UCSD-AML1 (cell line): ENCODE data around the gene DLGAP4.

Experiments used
- DNase-seq: peaks from one replicate; lab custom pipeline; 2025; ENCODE audit not compliant: unreplicated experiment; lab: John Stamatoyannopoulos, UW

DLGAP4 gene

DNA sequence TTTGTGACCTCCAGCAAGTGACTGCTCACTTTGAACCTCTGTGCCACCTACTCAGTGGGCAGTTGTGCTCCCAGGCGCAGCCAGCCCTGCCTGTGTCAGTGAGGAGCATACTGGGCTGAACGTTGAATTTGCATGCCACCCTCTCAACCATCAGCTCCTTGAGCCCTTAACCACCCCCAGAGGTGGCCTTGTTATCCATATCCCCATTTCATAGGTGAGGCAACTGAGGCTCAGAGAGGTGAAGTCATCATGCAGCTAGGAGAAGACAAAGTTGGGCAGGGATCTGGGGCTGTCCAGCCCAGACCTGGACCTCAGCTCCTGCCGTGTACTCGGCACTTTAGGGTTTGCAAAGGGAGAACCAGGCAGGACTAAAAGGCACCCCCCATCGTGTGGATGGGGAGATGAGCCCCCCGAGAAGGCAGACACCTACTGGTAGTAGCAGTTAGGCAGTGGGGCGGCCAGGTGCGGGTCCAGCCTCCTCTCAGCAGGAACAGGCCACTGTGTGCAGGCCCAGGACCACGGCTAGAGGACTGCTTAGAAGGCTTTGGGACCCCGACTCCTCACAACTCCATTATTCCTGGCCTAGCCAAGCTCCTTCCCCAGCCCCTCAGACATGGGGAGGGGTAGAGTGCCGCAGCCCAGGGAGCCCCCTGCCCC is 134.4 kb downstream of the DLGAP4 start:
- DNase-seq, result no peak

DNA sequence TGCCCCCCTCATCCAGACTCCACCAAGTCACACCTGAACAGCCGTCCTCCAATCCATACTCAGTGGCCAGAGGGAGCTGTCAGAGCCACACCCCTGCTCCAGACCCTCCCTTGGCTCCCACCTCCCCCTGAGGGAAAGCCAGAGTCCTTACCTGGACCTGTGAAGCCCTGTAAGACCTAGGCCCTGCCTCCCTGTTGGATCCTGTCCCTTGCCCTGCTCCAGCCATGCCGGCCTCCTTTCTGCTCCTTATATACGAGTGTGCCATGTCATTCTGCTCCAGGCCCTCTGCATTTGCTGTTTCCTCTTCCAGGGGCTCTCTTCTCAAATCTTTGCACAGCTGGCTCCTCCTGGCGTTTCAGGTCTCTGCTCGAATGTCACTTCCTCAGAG is 134.9 kb downstream of the DLGAP4 start:
- DNase-seq, result no peak

DNA sequence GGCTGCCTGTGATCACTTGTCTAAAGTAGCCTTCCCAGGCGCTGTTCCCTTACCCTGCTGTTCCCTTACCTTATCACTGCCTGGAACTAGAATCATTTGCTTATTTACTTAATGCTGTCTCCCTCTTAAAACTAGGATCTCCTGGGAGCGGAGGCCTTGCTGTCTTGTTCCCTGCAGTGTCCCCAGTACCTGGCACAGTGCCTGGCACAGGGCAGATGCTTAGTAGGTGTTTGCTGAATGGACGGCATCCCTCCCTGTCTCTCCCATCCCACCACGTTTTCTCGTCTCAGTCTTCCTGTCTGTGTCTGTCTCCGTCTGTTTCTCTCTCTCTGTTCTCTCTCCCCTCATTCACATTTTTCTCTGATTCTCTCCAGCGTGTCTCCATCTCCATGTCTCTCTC is 135.3 kb downstream of the DLGAP4 start:
- DNase-seq, result no peak

DNA sequence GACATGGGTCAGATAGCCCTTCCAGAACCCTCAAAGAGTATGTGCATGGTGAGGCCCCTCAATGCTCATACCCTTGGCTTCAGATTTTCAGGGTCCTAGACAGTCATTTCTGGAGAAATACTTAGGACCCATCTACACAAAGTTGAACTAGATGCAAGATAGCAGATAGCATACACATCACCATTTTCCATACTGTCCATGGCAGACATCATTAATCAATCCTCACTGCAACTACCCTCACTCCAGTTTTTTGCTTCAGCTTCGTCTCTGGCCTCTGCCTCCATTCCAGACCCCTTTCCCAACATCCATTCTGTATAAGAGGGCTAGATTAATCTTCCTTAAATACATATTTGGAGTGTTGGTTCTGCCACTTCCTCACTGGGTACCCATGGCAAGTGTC is 139.7 kb downstream of the DLGAP4 start:
- no peak for DNase-seq

DNA sequence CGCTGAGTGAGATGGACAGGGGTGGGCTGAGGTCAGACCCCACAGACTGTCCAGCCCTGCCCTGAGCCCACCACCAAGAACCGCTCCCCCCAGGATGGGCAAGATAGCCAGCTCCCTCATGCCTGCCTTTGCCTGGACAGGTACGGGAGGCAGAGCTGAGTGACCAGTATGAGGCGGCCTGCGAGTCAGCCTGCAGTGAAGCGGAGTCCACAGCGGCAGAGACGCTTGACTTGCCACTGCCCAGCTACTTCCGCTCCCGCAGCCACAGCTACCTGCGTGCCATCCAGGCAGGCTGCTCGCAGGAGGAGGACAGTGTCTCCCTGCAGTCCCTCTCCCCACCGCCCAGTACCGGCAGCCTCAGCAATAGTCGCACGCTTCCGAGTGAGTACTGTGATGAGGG is 140.4 kb downstream of the DLGAP4 start:
- DNase-seq, result no peak

DNA sequence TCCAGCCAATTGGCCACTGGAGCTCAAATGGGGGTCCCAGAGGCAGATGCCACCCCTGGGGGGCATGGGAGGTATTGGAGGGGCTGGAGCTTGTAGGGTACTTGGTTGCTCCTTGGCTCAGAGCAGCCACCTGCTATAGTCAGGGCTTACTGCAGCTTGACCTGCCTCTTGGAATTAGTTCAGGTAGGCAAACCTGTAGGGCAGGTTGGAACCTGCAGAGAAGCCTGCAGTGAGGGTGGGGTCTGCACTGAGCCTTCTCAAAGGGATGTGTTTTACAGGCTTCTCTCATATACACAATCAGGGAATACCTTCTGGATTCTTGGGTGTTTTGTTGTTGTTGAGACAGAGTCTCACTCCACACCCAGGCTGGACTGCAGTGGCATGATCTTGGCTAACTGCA is 141.0 kb downstream of the DLGAP4 start:
- no peak for DNase-seq

DNA sequence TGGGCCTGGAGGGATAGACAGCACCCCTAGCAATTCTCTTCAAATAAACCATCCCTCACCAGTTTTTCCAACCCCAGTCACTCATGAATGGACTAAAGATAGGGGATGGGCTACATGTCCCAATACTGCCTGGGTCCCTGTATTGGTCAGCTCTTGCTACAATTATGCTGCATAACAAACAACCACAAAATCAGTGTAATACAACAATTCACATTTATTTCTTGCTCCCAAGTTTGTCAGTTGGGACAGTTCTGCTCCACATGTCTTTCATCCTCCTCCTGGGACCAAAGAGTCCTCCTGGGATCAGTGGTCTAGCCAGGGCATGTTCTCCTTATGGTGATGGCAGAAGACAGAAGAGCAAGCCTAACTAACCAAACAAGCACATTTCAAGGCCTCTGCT is 143.5 kb downstream of the DLGAP4 start:
- no peak for DNase-seq

DNA sequence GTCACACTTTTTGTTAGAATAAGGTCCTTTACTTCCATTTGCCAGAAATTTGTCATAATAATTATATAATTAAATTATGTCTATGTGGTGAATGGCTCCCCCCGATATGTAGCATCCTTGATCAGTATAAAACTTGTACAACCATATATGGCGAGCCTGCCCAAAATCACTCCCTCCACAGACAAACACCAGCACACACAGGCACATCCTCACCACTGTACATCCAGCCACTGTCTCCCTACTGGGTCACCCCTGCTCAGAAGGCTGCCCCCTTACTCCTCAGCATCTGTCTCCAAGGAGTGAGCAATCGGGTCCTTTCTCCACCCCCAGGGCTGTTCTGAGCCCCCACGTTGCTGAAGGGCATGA is 148.2 kb downstream of the DLGAP4 start:
- DNase-seq, result no peak

DNA sequence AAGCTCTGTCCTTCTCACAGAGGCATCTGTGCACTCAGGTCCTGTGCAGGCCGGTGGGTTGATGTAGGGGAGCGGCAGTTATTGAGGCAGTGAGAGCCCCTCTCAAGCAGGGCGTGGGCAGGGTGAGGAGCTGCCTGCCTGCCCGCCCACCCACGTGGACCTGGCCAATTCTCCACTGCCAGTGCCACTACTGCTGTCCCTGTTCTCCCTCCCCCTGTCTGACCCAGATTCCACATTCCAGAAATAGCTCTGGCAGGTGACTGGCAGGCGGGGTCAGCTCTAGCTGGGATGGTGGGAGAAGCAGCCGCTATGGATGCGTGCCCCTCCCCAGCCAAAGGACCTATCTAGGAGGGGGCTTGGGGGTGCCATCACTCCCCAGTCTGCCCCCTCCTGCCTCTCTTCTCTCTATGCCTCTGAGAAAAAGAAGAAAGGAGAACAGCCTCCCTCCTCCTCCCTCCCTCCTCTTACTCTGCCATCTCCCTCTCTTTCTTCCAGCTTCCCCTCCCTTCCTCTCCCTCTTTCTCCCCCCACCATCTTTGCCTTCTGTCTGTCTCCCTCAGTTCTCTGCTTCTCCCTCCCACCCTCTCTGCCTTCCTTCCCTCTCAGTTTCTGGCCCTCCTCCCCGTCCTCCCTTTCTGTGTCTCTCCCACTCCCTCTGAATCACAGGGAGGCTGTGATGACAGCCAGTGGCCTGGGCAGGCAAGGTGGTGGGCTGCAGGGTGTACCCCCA is 148.7 kb downstream of the DLGAP4 start:
- no peak for DNase-seq

DNA sequence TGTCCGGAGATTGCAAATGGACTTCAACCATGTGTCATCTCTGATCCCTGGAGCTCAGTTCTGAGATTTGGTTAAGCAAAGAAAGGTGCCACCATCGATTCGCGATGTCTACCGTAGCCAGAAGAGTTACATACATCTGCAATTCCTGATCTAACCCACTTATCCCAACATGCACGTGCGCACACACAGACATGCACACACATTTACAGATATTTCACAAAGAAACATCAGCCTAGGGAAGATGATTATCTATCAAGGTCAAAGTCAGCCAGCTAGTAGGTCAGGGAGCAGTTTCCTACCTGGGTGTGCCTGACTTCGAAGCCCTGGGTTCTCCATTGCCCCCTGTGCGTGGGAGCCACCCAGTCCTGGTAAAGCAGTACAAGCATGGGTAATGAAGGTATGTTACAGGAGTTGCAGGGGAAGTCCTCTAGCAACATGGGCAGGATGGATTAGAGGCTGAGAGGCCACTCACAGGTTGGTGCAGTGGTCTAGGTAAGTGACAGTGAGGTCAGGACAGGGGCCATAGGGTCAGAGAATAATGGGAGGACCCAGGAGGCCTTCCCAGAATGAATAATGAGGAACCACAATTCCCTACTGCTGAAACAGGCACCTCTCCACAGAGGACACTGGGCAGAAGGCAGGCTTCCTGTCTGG is 150.0 kb downstream of the DLGAP4 start:
- no peak for DNase-seq

DNA sequence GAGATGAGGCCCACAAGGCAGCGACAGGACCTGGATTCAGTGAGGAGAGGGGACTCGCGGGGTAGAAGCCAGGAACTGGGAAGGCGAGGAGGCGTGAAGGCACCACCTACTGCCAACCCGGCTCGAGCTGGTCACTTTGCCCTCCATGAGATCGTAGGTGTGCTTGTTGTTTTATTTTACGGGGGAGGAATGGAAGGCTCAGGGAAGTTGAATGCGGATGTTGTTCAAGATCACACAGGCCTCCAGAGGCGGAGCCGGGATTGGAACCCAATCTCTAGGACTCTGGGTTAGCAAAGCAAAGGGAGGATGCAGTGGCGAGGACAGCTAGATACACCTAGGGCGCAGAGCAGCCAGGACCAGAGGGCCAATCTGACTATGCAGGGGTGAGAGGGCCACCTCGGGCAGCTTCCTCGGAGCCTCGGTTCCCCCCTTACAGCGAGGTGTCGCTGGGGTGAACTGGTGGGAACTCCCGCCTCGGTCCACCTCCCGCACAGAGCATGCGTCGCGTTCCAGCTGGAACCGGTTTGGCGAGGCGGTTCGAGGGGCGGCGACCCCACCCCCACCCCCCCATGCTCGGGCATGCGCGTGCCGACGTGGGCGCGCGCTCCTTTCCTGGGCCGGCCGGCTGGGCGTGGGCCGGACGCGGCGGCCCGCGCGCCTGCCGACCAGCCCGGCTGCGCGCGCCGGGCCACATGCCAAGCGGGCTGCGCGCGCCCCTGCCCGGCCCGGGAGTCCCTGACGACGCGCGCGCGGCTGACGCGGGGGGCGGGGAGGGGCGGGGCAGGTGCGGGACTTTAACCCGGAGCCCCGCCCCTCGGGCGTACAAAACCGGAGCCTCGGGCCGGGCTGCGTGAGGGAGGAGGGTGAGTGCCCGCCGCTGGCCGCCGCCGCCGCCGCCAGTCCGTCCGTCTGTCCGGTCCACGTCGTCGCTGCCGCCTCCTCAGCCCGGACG is 154.8 kb downstream of the DLGAP4 start:
- peak; percentile 93 for DNase-seq

DNA sequence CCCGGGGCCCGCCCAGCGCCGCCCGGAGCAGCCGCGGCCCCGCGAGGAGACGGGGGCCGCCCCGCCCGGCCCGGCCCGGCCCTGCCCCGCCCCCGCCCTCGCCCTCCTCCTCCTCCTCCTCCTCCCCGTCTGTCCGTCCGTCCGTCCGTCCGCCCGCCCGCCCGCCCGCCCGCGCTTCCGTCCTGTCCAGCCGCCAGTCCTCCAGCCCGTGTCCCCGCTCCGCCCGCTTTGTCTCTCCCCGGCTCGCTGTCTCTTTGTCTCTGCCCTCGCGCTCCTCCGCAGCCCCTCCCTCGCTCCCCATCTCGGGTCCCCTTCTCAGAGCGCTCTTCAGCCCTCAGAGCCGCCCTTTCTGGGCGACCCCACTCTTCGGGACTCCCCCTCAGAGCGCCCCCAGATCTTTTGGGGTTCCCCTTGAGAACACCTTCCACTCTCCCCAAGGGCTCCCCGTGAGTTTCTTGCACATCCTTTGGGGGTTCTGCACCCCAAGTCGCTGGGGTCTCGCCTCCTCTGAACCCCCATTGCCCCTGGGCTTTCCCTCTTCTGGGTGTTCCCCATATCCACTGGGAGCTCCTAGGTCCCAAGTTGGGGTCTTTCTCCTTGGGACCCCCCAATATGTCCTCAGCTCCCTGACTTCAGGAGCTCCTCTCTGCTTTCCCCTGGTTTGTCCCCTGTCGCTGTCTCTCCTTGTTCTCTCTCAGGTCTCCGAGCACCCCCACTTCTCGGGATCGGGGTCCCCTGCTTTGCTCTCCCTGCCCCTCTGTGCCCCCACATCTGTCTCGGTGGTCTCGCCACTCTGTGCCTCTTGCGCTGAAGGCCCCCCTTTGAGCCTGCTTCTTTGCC is 155.7 kb downstream of the DLGAP4 start:
- peak; percentile 56 for DNase-seq

DNA sequence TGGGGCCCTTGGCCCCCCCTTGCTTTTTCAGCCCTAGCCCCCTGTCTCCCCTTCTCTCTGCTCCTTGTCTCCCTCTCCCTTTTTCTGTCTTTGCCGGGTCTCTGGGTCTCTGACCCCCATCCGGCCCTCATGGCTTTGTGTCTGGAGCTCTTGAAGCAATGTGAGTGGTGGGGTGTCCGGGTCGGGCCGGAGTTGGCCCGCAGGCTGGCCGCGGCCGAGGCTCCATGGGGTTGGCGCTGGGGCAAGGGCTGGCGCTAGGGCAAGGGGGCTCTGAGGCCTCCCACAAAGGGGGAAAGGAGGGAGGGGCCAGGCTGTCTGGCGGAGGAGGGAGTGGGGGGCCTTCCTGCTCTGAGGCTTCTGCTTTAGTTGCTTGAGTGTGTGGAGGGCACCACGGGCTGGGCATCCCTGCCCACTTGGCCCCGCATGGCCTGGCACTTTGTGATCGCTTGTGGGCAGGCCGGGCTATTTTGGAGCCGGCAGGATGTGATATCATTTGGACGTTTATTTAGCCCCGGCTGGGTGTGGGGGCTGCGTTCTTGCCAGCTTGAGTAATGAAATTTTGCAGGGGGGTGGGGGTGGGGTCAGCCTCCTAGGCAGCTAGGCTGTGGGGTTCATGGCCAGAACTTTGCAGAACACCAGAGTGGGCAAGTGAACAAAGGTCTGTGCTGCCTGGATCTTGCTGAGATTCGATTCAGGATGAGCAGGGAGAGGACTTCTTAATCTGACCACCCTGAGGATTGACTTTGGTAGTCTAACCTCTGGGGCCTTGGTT is 156.5 kb downstream of the DLGAP4 start:
- DNase-seq, result peak; percentile 60

DNA sequence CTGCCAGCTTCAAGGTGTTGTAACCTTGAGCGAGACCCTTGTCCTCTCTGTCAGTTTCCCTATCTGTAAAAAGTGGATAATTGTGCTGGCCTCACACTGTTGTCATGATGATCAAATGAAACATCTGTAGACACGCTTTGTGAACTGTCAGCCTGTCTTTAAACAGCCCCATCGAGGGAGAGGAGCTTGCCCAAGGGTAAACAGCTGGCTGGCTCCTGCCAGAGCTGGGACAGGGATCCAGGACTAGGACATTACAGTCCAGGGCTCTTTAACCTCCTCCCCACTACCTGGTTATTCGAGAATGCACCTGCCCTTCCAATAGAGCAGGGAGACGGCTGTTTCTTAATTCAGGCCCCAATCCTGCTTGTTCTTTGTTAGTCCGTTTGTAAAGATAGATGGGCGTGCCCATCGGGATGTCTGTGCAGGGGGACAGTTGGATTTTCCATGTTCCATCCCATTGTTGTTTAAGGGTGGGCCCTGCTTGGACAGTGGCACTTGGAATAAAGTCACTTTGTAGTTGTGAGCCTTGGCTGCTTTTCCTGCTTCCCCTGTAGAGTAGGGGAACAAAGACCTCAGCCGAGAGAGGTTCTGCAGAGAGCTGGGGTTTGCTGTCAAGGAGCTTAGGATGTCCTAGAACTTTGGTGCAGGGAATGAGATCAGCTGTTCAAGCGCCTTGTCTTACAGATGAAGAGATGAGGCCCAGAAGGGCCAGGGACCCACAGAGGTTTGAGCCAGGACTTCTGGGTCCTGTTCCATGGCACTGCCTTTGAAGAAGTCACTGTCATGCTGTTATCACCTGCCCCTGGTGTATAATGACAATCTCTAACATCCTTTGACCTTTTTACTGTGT is 157.3 kb downstream of the DLGAP4 start:
- no peak for DNase-seq

DNA sequence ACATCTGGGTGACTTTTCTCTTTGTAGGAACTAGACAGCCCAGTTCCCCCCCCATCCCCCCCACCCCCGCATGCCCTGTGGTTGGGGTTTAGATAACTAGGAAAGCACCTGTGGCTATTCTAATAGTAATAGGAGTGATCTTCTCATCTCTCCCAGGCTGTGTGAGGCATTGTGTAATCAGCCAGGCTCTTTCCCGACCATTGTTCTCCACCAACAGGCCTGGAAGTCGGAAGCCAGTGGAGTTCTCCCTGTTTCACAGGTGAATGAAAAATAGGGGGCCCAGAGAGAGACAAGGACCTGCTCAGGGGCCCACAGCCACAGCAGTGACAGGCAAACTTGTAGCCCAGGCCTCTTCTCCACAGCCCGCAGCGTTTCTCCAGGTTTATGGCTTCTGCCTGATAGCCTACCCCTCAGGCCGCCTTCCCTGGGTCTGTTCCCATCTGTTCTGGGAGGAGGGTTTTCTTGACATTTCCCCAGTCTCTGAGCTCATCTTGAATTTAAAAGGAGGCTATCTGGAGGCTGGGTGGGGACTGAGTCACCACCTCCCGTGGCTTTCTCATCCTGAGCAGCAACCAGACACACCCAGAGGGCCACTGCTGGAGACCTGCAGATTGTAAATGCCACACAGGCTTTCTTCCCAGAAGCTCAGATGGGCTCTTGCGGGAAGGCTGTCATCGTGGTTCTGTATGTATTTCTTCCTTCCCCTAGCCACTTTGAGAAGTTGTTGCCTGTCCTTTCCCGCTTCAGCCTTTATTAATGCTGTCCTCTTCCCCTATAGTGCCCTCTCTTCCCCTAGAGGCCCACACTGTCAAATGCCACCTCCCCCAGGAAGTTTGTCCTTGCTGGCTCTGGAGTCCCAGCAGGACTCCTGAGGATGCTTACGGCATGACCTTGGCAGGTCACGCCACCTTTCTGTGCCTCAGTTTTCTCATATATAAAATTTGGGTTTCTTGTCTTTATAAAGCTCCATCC is 159.3 kb downstream of the DLGAP4 start:
- no peak for DNase-seq

DNA sequence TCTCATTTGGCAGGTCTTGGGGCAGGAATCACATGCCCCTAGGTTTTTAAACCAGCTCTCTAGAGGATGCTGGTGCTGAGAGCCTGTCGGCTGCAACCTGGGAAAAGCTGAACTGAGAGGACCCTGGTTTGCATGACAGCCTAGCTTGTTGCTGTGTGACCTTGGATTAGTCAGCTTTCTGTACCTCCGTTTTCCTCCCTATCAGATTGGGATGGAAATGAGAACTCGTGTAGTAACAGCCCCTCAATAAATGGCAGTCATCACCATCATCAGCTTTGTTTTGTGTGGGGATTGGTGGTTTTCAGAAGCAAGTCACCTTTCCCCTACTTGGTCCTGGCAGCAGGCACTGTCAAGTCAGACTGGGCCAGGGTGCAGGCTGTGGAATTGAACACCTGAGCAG is 159.9 kb downstream of the DLGAP4 start:
- DNase-seq, result no peak
